IMR-90 (cell line): Measurements from ENCODE around the gene BROX. TPM values are rescaled to one million over a fixed set of nuclear protein-coding genes. Genes with fewer than 3 reads are reported as not detected.

Experiments used
- ATAC-seq: fragments of 200-7000 bp; cut with Tn5 transposase; 2 replicates; pipeline ENCODE4 v1.9.1; 2020; ENCODE audit warnings: low read depth, mild to moderate bottlenecking, moderate library complexity
- BruUV-seq: library from RNA; stranded (reverse); fragments of 400-500 nt; replicated peaks from 2 replicates; lab custom pipeline; 2021; lab: Mats Ljungman, UMichigan
- CTCF ChIA-PET: fragments of 300-600 bp; formaldehyde crosslinking; extraction: SDS; loops from one replicate; lab custom pipeline; 2021; ENCODE audit warnings: antibody characterized with exemption; lab: Yijun Ruan, JAX
- POLR2A ChIA-PET: fragments of 300-600 bp; sonication (Branson Sonifier 250); formaldehyde crosslinking; loops from one replicate; lab custom pipeline; 2022; ENCODE audit warnings: antibody characterized with exemption; ENCODE audit not compliant: unreplicated experiment; lab: Charles Lee
- DNase-seq: peaks from one replicate; pipeline ENCODE4 v3.0.0; 2013
- H2AFZ ChIP-seq: replicated peaks from 2 replicates; pipeline ENCODE3; 2013; ENCODE audit warnings: low read length, mild to moderate bottlenecking; ENCODE audit not compliant: poor library complexity
- H2AK5ac ChIP-seq: 2 replicates; pipeline ENCODE4 v1.6.1; 2013; ENCODE audit warnings: low read depth, low read length, inconsistent platforms
- H2AK9ac ChIP-seq: replicated peaks from 2 replicates; pipeline ENCODE3; 2013; ENCODE audit warnings: mild to moderate bottlenecking, low read depth, low read length, moderate library complexity; ENCODE audit not compliant: poor library complexity
- H2BK120ac ChIP-seq: 2 replicates; pipeline ENCODE4 v1.6.1; 2013; ENCODE audit warnings: low read depth, low read length, inconsistent platforms
- H2BK15ac ChIP-seq: 3 replicates; pipeline ENCODE4 v1.6.1; 2013; ENCODE audit warnings: low read depth, low read length, inconsistent platforms
- H2BK20ac ChIP-seq: 2 replicates; pipeline ENCODE4 v1.6.1; 2013; ENCODE audit warnings: low read depth, mild to moderate bottlenecking, inconsistent platforms, low read length, moderate library complexity
- H2BK5ac ChIP-seq: 2 replicates; pipeline ENCODE4 v1.6.1; 2013; ENCODE audit warnings: mild to moderate bottlenecking, low read depth, low read length, inconsistent platforms; ENCODE audit not compliant: poor library complexity, severe bottlenecking
- H3K14ac ChIP-seq: replicated peaks from 2 replicates; pipeline ENCODE4 v1.6.1; 2013; ENCODE audit warnings: low read depth, low read length, inconsistent platforms
- H3K18ac ChIP-seq: 2 replicates; pipeline ENCODE4 v1.6.1; 2013; ENCODE audit warnings: low read depth, low read length, control low read depth
- H3K23ac ChIP-seq: 2 replicates; pipeline ENCODE4 v1.6.1; 2013; ENCODE audit warnings: low read depth, low read length, inconsistent platforms
- H3K27ac ChIP-seq: 2 replicates; pipeline ENCODE4 v1.5.1; 2013; ENCODE audit warnings: mild to moderate bottlenecking, control low read depth, low read length; ENCODE audit not compliant: insufficient read depth
- H3K27me3 ChIP-seq: 2 replicates; pipeline ENCODE4 v1.6.1; 2013; ENCODE audit warnings: low read length; ENCODE audit not compliant: control insufficient read depth, insufficient read depth
- H3K36me3 ChIP-seq: 2 replicates; pipeline ENCODE4 v1.6.1; 2013; ENCODE audit warnings: low read length, mixed read lengths; ENCODE audit not compliant: control insufficient read depth, insufficient read depth
- H3K4ac ChIP-seq: 2 replicates; pipeline ENCODE4 v1.6.1; 2013; ENCODE audit warnings: low read depth, low read length, inconsistent platforms
- H3K4me1 ChIP-seq: 2 replicates; pipeline ENCODE4 v1.6.1; 2013; ENCODE audit warnings: low read length, mixed read lengths; ENCODE audit not compliant: control insufficient read depth, insufficient read depth
- H3K4me2 ChIP-seq: 2 replicates; pipeline ENCODE4 v1.6.1; 2013; ENCODE audit warnings: low read depth, mild to moderate bottlenecking, control low read depth, low read length, moderate library complexity
- H3K4me3 ChIP-seq: 2 replicates; pipeline ENCODE4 v1.5.1; 2013; ENCODE audit warnings: low read depth, mild to moderate bottlenecking, control low read depth, low read length, moderate library complexity; ENCODE audit not compliant: insufficient read depth
- H3K56ac ChIP-seq: 2 replicates; pipeline ENCODE4 v1.6.1; 2013; ENCODE audit warnings: low read length, inconsistent platforms; ENCODE audit not compliant: insufficient read depth; ENCODE audit errors: extremely low read depth
- H3K79me1 ChIP-seq, 2 experiments: 2 replicates each; pipeline ENCODE4 v1.6.1; 2013; ENCODE audit warnings: low read length in 2 of 2, inconsistent platforms in 1 of 2, low read depth in 1 of 2
- H3K9ac ChIP-seq: 2 replicates; pipeline ENCODE4 v1.6.1; 2013; ENCODE audit warnings: low read depth, low read length, control low read depth
- H3K9me1 ChIP-seq: 2 replicates; pipeline ENCODE4 v1.6.1; 2013; ENCODE audit warnings: low read length, inconsistent platforms; ENCODE audit not compliant: insufficient read depth
- H3K9me3 ChIP-seq: 2 replicates; pipeline ENCODE4 v1.6.1; 2013; ENCODE audit warnings: low read length; ENCODE audit not compliant: control insufficient read depth, insufficient read depth
- H4K20me1 ChIP-seq: 2 replicates; pipeline ENCODE4 v1.6.1; 2013; ENCODE audit warnings: low read length, inconsistent platforms; ENCODE audit not compliant: insufficient read depth
- H4K5ac ChIP-seq: 2 replicates; pipeline ENCODE4 v1.6.1; 2013; ENCODE audit warnings: mild to moderate bottlenecking, low read depth, low read length, control low read depth
- H4K8ac ChIP-seq, 2 experiments: 2 replicates each; pipeline ENCODE4 v1.6.1; 2013; ENCODE audit warnings: low read depth in 2 of 2, low read length in 2 of 2, control low read depth in 1 of 2, inconsistent platforms in 1 of 2
- H4K91ac ChIP-seq: 2 replicates; pipeline ENCODE4 v1.6.1; 2013; ENCODE audit warnings: low read depth, low read length, inconsistent platforms; ENCODE audit not compliant: insufficient read depth
- BHLHE40 ChIP-seq: fragments of 150-350 bp; IDR thresholded peaks from 2 replicates; pipeline ENCODE4 v1.6.1; 2016; ENCODE audit warnings: mild to moderate bottlenecking, low read depth, low read length
- CEBPB ChIP-seq: IDR thresholded peaks from 2 replicates; pipeline ENCODE4 v1.6.1; 2012; ENCODE audit warnings: low read depth, low read length, improper control_type of control experiment
- CHD1 ChIP-seq: IDR thresholded peaks from 2 replicates; pipeline ENCODE4 v1.6.1; 2012; ENCODE audit warnings: low read depth, low read length, improper control_type of control experiment
- CTCF ChIP-seq: conservative IDR thresholded peaks from 2 replicates; pipeline ENCODE4 v1.5.1; 2012; ENCODE audit warnings: mild to moderate bottlenecking, low read depth, low read length, improper control_type of control experiment
- ELK1 ChIP-seq: fragments of 150-350 bp; IDR thresholded peaks from 2 replicates; pipeline ENCODE4 v1.6.1; 2016; ENCODE audit warnings: low read depth, mild to moderate bottlenecking, low read length, moderate library complexity, borderline replicate concordance
- FOS ChIP-seq: fragments of 150-350 bp; IDR thresholded peaks from 2 replicates; pipeline ENCODE4 v1.6.1; 2016; ENCODE audit warnings: low read depth, low read length
- MAFK ChIP-seq: IDR thresholded peaks from 2 replicates; pipeline ENCODE4 v1.6.1; 2012; ENCODE audit warnings: low read depth, low read length, improper control_type of control experiment
- MAZ ChIP-seq: IDR thresholded peaks from 2 replicates; pipeline ENCODE4 v1.6.1; 2012; ENCODE audit warnings: low read depth, mild to moderate bottlenecking, low read length, improper control_type of control experiment, moderate library complexity, borderline replicate concordance
- MXI1 ChIP-seq: IDR thresholded peaks from 2 replicates; pipeline ENCODE4 v1.6.1; 2012; ENCODE audit warnings: low read depth, mild to moderate bottlenecking, low read length, moderate library complexity, borderline replicate concordance
- NFE2L2 ChIP-seq: fragments of 150-350 bp; IDR thresholded peaks from 2 replicates; pipeline ENCODE4 v1.6.1; 2016; ENCODE audit warnings: low read depth, mild to moderate bottlenecking, low read length
- POLR2A ChIP-seq: IDR thresholded peaks from 2 replicates; pipeline ENCODE4 v1.6.1; 2012; ENCODE audit warnings: mild to moderate bottlenecking, low read depth, low read length
- RAD21 ChIP-seq: IDR thresholded peaks from 2 replicates; pipeline ENCODE4 v1.6.1; 2012; ENCODE audit warnings: low read length, improper control_type of control experiment
- RCOR1 ChIP-seq: IDR thresholded peaks from 2 replicates; pipeline ENCODE4 v1.6.1; 2012; ENCODE audit warnings: mild to moderate bottlenecking, low read length, improper control_type of control experiment; ENCODE audit not compliant: insufficient replicate concordance
- RFX5 ChIP-seq: IDR thresholded peaks from 2 replicates; pipeline ENCODE4 v1.8.0; 2012; ENCODE audit warnings: low read depth, mild to moderate bottlenecking, low read length, moderate library complexity
- SMC3 ChIP-seq: fragments of 150-350 bp; IDR thresholded peaks from 2 replicates; pipeline ENCODE4 v1.6.1; 2016; ENCODE audit warnings: low read depth, mild to moderate bottlenecking, antibody characterized with exemption, low read length, moderate library complexity
- USF2 ChIP-seq: fragments of 150-350 bp; IDR thresholded peaks from 2 replicates; pipeline ENCODE4 v1.6.1; 2017; ENCODE audit warnings: mild to moderate bottlenecking, antibody characterized with exemption, low read length, low read depth
- WGBS, 2 experiments: methylation state at CpG; one replicate each; pipeline versions ENCODE4 v1.1.5 to v1.1.7; 2013; ENCODE audit warnings: missing lambda C conversion rate in 2 of 2; ENCODE audit not compliant: insufficient read length in 1 of 2; ENCODE audit errors: extremely low coverage in 2 of 2; 5-methylcytosine and 5-hydroxymethylcytosine counted together
- dilution Hi-C: fragments of 300-500 bp; cut with HindIII; formaldehyde crosslinking; loops from one replicate; pipeline ENCODE4 v1.14.3; 2018; ENCODE audit warnings: low sequenced_read_pairs; ENCODE audit not compliant: unreplicated experiment
- in situ Hi-C: fragments of 300-500 bp; cut with MboI; formaldehyde crosslinking; loops from 3 replicates; pipeline ENCODE4 v1.14.3; 2019; ENCODE audit warnings: low sequenced_read_pairs, inconsistent platforms, mixed read lengths
- intact Hi-C: fragments of 100-400 bp; cut with micrococcal nuclease; formaldehyde crosslinking; loops from 2 replicates; pipeline ENCODE4 v1.10.0; 2022
- polyA plus RNA-seq, 3 experiments: library from polyadenylated mRNA; depleted of rRNA; stranded (reverse); fragments of >200 nt; gene quantifications; 2 replicates each; pipeline ENCODE4 v1.2.3, GENCODE V29; 2012; ENCODE audit warnings: low replicate concordance in 1 of 3
- total RNA-seq: library from RNA; depleted of rRNA; stranded (reverse); fragments of >200 nt; gene quantifications from 2 replicates; pipeline ENCODE4 v1.2.3, GENCODE V29; 2012

Gene BROX
- total and polyA plus RNA-seq, 2 of the 4 experiments (the other 2 are of a cell fraction) = 6.8 to 43.4 TPM

- H3K4me1 ChIP-seq = no peaks in the 10 kb centered on the region
- no peaks in the 10 kb centered on the region for H3K9me3 ChIP-seq
- no peaks in the 10 kb centered on the region for H3K27me3 ChIP-seq
- H2AK9ac ChIP-seq = no peak overlapping the region
- intact Hi-C loops = loop anchor here (2.0 kb wide), 1 partner anchor 65 kb away; no protein-coding TSS in a partner anchor
- H4K8ac ChIP-seq = no peak overlapping the region
- dilution Hi-C loops = no loop called here
- in situ Hi-C loops = no loop called here
- H2BK15ac ChIP-seq = no peak overlapping the region
- H3K4ac ChIP-seq = no peak overlapping the region
- H3K4me3 ChIP-seq = no peak overlapping the region
- DNase-seq (peak; percentile 5), ATAC-seq (no peak)
- H2BK120ac ChIP-seq = no peak overlapping the region
- no peak overlapping the region for H2BK20ac ChIP-seq
- H3K9me1 ChIP-seq = no peaks in the 10 kb centered on the region; the same call in 1 of the 2 replicates
- ChIA-PET POLR2A (no interaction called here), CTCF (interaction anchor here (0.8 kb wide), 1 partner anchor 989 kb away, joined by 3 read pairs; no protein-coding TSS in a partner anchor)
- no peak overlapping the region for H2AFZ ChIP-seq
- no peak for TF ChIP-seq POLR2A
- no peak for TF ChIP-seq RAD21
- TF ChIP-seq NFE2L2 = no peak
- TF ChIP-seq CHD1 = no peak
- no peak for TF ChIP-seq BHLHE40
- TF ChIP-seq MAZ = no peak
- TF ChIP-seq SMC3 = no peak
- TF ChIP-seq MAFK = no peak
- no peak for TF ChIP-seq ELK1
- no peak for TF ChIP-seq FOS
- TF ChIP-seq RCOR1 = no peak
- TF ChIP-seq RFX5 = no peak
- no peak for TF ChIP-seq CEBPB
- TF ChIP-seq CTCF = no peak
- TF ChIP-seq USF2 = no peak
- no peak for TF ChIP-seq MXI1
- peak overlapping the region; percentile 50; the same call in 1 of the 2 replicates for H3K23ac ChIP-seq
- no peak overlapping the region for H2BK5ac ChIP-seq
- no peak overlapping the region for H3K14ac ChIP-seq
- BruUV-seq = TSS peak; percentile 39
- no peak overlapping the region for H3K9ac ChIP-seq
- no peak overlapping the region for H3K56ac ChIP-seq
- H3K79me1 ChIP-seq = peaks cover 6 to 49% of the 10 kb centered on the region in 2 experiments; a peak in 2 of 4 replicates
- no peak overlapping the region for H4K5ac ChIP-seq
- H3K18ac ChIP-seq = no peak overlapping the region
- no CpG with 5 or more reads among the region's 5 CpGs for WGBS, 2 experiments
- H4K91ac ChIP-seq = no peak overlapping the region
- no peaks in the 10 kb centered on the region for H3K36me3 ChIP-seq
- H3K4me2 ChIP-seq = no peak overlapping the region
- H4K20me1 ChIP-seq = no peaks in the 10 kb centered on the region; the same call in 1 of the 2 replicates
- no peak overlapping the region for H2AK5ac ChIP-seq
- no peak overlapping the region for H3K27ac ChIP-seq
Observed at GRCh38 chr1:222709700-222710153, 2.6 kb upstream of the BROX start.
